HEK293 (cell line): ENCODE data around the gene BUB1B.
"Not testable (repeated sequence)": the region's sequence is repeated elsewhere in the genome, so short reads cannot be mapped to it uniquely, and the experiment has no call there.

Experiments used
- CTCF ChIA-PET: fragments of 350-600 bp; formaldehyde crosslinking; extraction: SDS; loops from one replicate; lab custom pipeline; 2021; ENCODE audit warnings: antibody characterized with exemption; lab: Yijun Ruan, JAX
- POLR2A ChIA-PET: fragments of 300-600 bp; formaldehyde crosslinking; extraction: SDS; loops from one replicate; lab custom pipeline; 2020; ENCODE audit warnings: antibody characterized with exemption, inconsistent platforms; lab: Yijun Ruan, JAX
- H3K27ac ChIP-seq: fragments of 200-500 bp; sonication (Bioruptor generic); 2 replicates; pipeline ENCODE4 v1.5.1; 2014; ENCODE audit warnings: low read depth, low read length, control low read depth, inconsistent platforms; ENCODE audit errors: extremely low read depth
- H3K36me3 ChIP-seq, 2 experiments: fragments of 200-500 bp in 1 of 2; sonication (Bioruptor generic) in 1 of 2; 1 replicate in 1 of 2; 2 replicates in 1 of 2; pipeline ENCODE4 v1.5.1; 2014 to 2017; ENCODE audit warnings: inconsistent platforms in 2 of 2, low read length in 2 of 2; ENCODE audit not compliant: control insufficient read depth in 2 of 2, insufficient read depth in 1 of 2
- H3K4me1 ChIP-seq: fragments of 200-500 bp; sonication (Bioruptor generic); 2 replicates; pipeline ENCODE4 v1.5.1; 2014; ENCODE audit warnings: mild to moderate bottlenecking, low read length, inconsistent platforms; ENCODE audit not compliant: control insufficient read depth, insufficient read depth
- H3K4me3 ChIP-seq: 2 replicates; pipeline ENCODE4 v1.5.1; 2011; ENCODE audit warnings: low read depth, mild to moderate bottlenecking, control low read depth, low read length, moderate library complexity
- H3K9me3 ChIP-seq: fragments of 200-500 bp; sonication (Bioruptor generic); 2 replicates; pipeline ENCODE4 v1.5.1; 2014; ENCODE audit warnings: low read depth, low read length, inconsistent platforms; ENCODE audit not compliant: control insufficient read depth, insufficient read depth
- FEZF1 ChIP-seq: fragments of 450-650 bp; formaldehyde crosslinking; IDR thresholded peaks from 2 replicates; pipeline ENCODE4 v1.5.1; 2016; ENCODE audit warnings: missing biosample characterization, missing genetic modification characterization
- HOXA7 ChIP-seq: sonication (generic); formaldehyde crosslinking; IDR thresholded peaks from 2 replicates; pipeline ENCODE4 v1.8.1; 2022; ENCODE audit warnings: missing genetic modification reagents, borderline replicate concordance
- RBAK ChIP-seq: fragments of 450-650 bp; formaldehyde crosslinking; IDR thresholded peaks from 2 replicates; pipeline ENCODE4 v1.5.1; 2016; ENCODE audit warnings: missing biosample characterization, missing genetic modification characterization
- ZFP37 ChIP-seq: fragments of 450-650 bp; formaldehyde crosslinking; IDR thresholded peaks from 2 replicates; pipeline ENCODE4 v1.5.1; 2016; ENCODE audit warnings: missing biosample characterization, missing genetic modification characterization
- ZIC2 ChIP-seq: fragments of 450-650 bp; formaldehyde crosslinking; IDR thresholded peaks from 2 replicates; pipeline ENCODE4 v1.5.1; 2016; ENCODE audit warnings: missing biosample characterization, missing genetic modification characterization
- ZNF121 ChIP-seq: fragments of 450-650 bp; formaldehyde crosslinking; IDR thresholded peaks from 2 replicates; pipeline ENCODE4 v1.5.1; 2016; ENCODE audit warnings: missing biosample characterization, missing genetic modification characterization
- ZNF16 ChIP-seq: fragments of 450-650 bp; formaldehyde crosslinking; IDR thresholded peaks from 2 replicates; pipeline ENCODE4 v1.5.1; 2016; ENCODE audit warnings: low read depth, missing biosample characterization, missing genetic modification characterization
- ZNF174 ChIP-seq: fragments of 450-650 bp; formaldehyde crosslinking; IDR thresholded peaks from 2 replicates; pipeline ENCODE4 v1.5.0; 2017; ENCODE audit warnings: missing biosample characterization, mild to moderate bottlenecking, missing genetic modification characterization
- ZNF2 ChIP-seq: fragments of 450-650 bp; formaldehyde crosslinking; IDR thresholded peaks from 2 replicates; pipeline ENCODE4 v1.5.1; 2016; ENCODE audit warnings: missing biosample characterization, missing genetic modification characterization
- ZNF423 ChIP-seq: fragments of 450-650 bp; formaldehyde crosslinking; IDR thresholded peaks from 2 replicates; pipeline ENCODE4 v1.5.1; 2016; ENCODE audit warnings: missing biosample characterization, missing genetic modification characterization
- ZNF514 ChIP-seq: fragments of 450-650 bp; formaldehyde crosslinking; IDR thresholded peaks from 2 replicates; pipeline ENCODE4 v1.5.1; 2016; ENCODE audit warnings: missing biosample characterization, missing genetic modification characterization
- ZNF548 ChIP-seq: fragments of 450-650 bp; formaldehyde crosslinking; IDR thresholded peaks from 2 replicates; pipeline ENCODE4 v1.5.1; 2016; ENCODE audit warnings: missing biosample characterization, missing genetic modification characterization
- ZNF561 ChIP-seq: fragments of 450-650 bp; IDR thresholded peaks from 2 replicates; pipeline ENCODE4 v1.5.1; 2018; ENCODE audit warnings: missing biosample characterization, missing genetic modification characterization, borderline replicate concordance
- ZNF639 ChIP-seq: fragments of 450-650 bp; formaldehyde crosslinking; IDR thresholded peaks from 2 replicates; pipeline ENCODE4 v1.5.1; 2016; ENCODE audit warnings: missing biosample characterization, missing genetic modification characterization
- ZNF658 ChIP-seq: fragments of 450-650 bp; formaldehyde crosslinking; IDR thresholded peaks from 2 replicates; pipeline ENCODE4; 2016; ENCODE audit warnings: missing biosample characterization, missing genetic modification characterization
- ZNF707 ChIP-seq: fragments of 450-650 bp; formaldehyde crosslinking; IDR thresholded peaks from 2 replicates; pipeline ENCODE4 v1.5.1; 2016; ENCODE audit warnings: missing biosample characterization, missing genetic modification characterization
- ZNF747 ChIP-seq: fragments of 450-650 bp; formaldehyde crosslinking; IDR thresholded peaks from 2 replicates; pipeline ENCODE4 v1.5.1; 2016; ENCODE audit warnings: missing biosample characterization, missing genetic modification characterization
- ZNF777 ChIP-seq: fragments of 450-650 bp; formaldehyde crosslinking; IDR thresholded peaks from 2 replicates; pipeline ENCODE4 v1.5.1; 2017; ENCODE audit warnings: missing biosample characterization, missing genetic modification characterization, borderline replicate concordance
- TF ChIP-seq, protein P1 (sequence below): fragments of 450-650 bp; formaldehyde crosslinking; IDR thresholded peaks from 2 replicates; pipeline ENCODE4 v1.5.1; 2017; ENCODE audit warnings: missing biosample characterization, missing genetic modification characterization
- TF ChIP-seq, protein P2 (sequence below): fragments of 450-650 bp; formaldehyde crosslinking; IDR thresholded peaks from 2 replicates; pipeline ENCODE4 v1.5.1; 2016; ENCODE audit warnings: missing biosample characterization, missing genetic modification characterization

The BUB1B gene

DNA sequence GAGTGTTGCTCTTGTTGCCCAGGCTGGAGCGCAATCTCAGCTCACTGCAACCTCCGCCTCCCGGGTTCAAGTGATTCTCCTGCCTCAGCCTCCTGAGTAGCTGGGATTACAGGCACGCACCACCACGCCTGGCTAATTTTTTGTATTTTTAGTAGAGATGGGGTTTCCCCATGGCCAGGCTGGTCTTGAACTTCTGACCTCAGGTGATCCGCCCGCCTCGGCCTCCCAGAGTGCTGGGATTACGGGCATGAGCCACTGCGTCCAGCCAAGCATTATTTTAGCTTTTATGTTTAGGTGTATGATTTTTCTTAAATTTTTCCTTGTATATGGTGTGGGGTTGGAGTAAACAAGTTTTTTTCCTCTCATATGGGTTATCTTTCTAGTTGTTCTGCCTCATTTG lies 6.5 kb downstream of the BUB1B start:
- H3K36me3 ChIP-seq: peaks cover 57 to 74% of the 10 kb centered on the region in 2 experiments
- H3K4me1 ChIP-seq, H3K4me3 ChIP-seq, H3K9me3 ChIP-seq, H3K27ac ChIP-seq: not testable (repeated sequence)
- CTCF ChIA-PET: interaction anchor here (0.7 kb wide), 3 partner anchors 57 to 120 kb away, joined by 3 to 5 read pairs (median 4); no protein-coding TSS in a partner anchor
- POLR2A ChIA-PET: interaction anchor here (0.6 kb wide), 1 partner anchor 51 kb away, joined by 4 read pairs; no protein-coding TSS in a partner anchor

GRCh38 chr15:40175160-40175559 lies 14.3 kb downstream of the BUB1B start:
- Histone ChIP-seq H3K9me3 (no peaks in the 10 kb centered on the region), H3K4me1 (no peaks in the 10 kb centered on the region), H3K27ac (no peak overlapping the region), H3K4me3 (no peak overlapping the region), H3K36me3 (peaks cover 34 to 54% of the 10 kb centered on the region in 2 experiments)
- TF ChIP-seq ZNF548 (tag by site-specific recombination) (no peak), RBAK (tag by site-specific recombination) (no peak), ZNF16 (tag by site-specific recombination) (no peak), ZNF747 (no peak), ZNF514 (tag by site-specific recombination) (no peak), ZNF2 (tag by site-specific recombination) (no peak), ZNF423 (tag by site-specific recombination) (no peak)
- TF ChIP-seq, protein P1, sequence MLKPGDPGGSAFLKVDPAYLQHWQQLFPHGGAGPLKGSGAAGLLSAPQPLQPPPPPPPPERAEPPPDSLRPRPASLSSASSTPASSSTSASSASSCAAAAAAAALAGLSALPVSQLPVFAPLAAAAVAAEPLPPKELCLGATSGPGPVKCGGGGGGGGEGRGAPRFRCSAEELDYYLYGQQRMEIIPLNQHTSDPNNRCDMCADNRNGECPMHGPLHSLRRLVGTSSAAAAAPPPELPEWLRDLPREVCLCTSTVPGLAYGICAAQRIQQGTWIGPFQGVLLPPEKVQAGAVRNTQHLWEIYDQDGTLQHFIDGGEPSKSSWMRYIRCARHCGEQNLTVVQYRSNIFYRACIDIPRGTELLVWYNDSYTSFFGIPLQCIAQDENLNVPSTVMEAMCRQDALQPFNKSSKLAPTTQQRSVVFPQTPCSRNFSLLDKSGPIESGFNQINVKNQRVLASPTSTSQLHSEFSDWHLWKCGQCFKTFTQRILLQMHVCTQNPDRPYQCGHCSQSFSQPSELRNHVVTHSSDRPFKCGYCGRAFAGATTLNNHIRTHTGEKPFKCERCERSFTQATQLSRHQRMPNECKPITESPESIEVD (tag by site-specific recombination): no peak
- POLR2A ChIA-PET: no interaction called here
- CTCF ChIA-PET: interaction anchor here (0.8 to 2.0 kb wide), 4 partner anchors 37 to 130 kb away, joined by 3 to 8 read pairs (median 4); no protein-coding TSS in a partner anchor

GRCh38 chr15:40182358-40183029 lies 21.6 kb downstream of the BUB1B start:
- CTCF ChIA-PET: interaction anchor here (1.1 kb wide), 1 partner anchor 35 kb away, joined by 3 read pairs; no protein-coding TSS in a partner anchor
- Histone ChIP-seq H3K36me3 (peaks cover 38 to 48% of the 10 kb centered on the region in 2 experiments), H3K4me1 (no peaks in the 10 kb centered on the region), H3K4me3 (no peak overlapping the region), H3K9me3 (no peaks in the 10 kb centered on the region), H3K27ac (no peak overlapping the region)
- POLR2A ChIA-PET: no interaction called here
- TF ChIP-seq HOXA7 (CRISPR knock-in tag): no peak
- TF ChIP-seq, protein P2, sequence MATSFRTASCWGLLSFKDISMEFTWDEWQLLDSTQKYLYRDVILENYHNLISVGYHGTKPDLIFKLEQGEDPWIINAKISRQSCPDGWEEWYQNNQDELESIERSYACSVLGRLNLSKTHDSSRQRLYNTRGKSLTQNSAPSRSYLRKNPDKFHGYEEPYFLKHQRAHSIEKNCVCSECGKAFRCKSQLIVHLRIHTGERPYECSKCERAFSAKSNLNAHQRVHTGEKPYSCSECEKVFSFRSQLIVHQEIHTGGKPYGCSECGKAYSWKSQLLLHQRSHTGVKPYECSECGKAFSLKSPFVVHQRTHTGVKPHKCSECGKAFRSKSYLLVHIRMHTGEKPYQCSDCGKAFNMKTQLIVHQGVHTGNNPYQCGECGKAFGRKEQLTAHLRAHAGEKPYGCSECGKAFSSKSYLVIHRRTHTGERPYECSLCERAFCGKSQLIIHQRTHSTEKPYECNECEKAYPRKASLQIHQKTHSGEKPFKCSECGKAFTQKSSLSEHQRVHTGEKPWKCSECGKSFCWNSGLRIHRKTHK (tag by site-specific recombination): no peak

DNA sequence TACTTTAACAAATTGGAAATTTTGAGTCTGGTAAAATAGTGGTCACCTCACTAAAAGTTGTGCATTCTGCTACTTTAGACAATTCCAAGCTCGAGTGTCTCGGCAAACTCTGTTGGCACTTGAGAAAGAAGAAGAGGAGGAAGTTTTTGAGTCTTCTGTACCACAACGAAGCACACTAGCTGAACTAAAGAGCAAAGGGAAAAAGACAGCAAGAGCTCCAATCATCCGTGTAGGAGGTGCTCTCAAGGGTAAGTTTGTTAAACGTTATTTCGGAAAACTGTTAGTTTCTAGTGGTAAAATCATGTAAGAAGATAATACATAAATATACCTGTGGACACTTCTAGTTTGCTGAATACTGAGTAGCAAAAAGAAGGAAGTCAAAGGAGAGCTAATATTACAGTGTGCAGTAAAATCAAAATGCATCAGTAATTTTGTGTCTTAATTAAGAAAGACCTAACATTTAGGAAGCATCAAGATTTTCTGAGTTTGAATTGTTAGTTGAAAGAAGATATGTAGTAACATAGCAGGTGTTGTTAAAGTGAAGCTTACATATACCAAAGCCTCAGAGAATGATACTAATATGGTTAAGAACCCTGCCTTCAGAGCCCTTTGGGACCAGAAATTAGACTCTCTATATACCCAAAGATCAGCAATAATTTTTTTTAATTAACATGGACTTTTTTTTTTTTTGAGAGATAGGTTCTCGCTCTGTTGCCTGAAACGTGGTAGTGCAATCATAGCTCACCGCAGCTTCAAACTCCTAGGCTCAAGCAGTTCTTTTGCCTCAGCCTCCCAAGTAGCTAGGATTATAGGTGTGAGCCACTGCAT lies 23.0 kb downstream of the BUB1B start:
- Histone ChIP-seq H3K27ac (no peak overlapping the region), H3K36me3 (peaks cover 39 to 50% of the 10 kb centered on the region in 2 experiments), H3K4me3 (no peak overlapping the region), H3K4me1 (no peaks in the 10 kb centered on the region), H3K9me3 (no peaks in the 10 kb centered on the region)
- POLR2A ChIA-PET: interaction anchor here (0.6 kb wide), 1 partner anchor 10 kb away, joined by 3 read pairs; no protein-coding TSS in a partner anchor
- CTCF ChIA-PET: interaction anchor here (0.6 to 1.8 kb wide), 6 partner anchors 15 to 245 kb away, joined by 3 to 4 read pairs (median 3); no protein-coding TSS in a partner anchor
- TF ChIP-seq ZNF707 (tag by site-specific recombination) (no peak), ZNF121 (tag by site-specific recombination) (no peak), ZNF639 (tag by site-specific recombination) (no peak), ZNF658 (no peak), ZNF174 (no peak), ZIC2 (tag by site-specific recombination) (no peak), ZFP37 (no peak), ZNF561 (tag by site-specific recombination) (no peak), ZNF777 (tag by site-specific recombination) (no peak), FEZF1 (tag by site-specific recombination) (no peak)
- TF ChIP-seq, protein P1 (tag by site-specific recombination): no peak
